ENCODE measurements around the gene TBC1D17. TPM values are rescaled to one million over a fixed set of nuclear protein-coding genes. Genes with fewer than 3 reads are reported as not detected.
A peak's percentile ranks its signal among the peaks of the same experiment; 100 is the strongest.

Gene TBC1D17
- total and polyA plus RNA-seq, 2 of the 13 experiments (the other 11 are each of a cell fraction or from before 2014, with no cell fraction given): 9.7 to 16.9 TPM

GRCh38 chr19:49844138-49845095, 33.1 kb upstream of the TBC1D17 start (continued):
- TF ChIP-seq CEBPG (CRISPR knock-in tag; IDR thresholded peaks at IDR 0.05) (0 out of 2 replicates have a peak, but pooled peaks have one; percentile 43), AKAP8 (CRISPR knock-in tag; IDR thresholded peaks at IDR 0.05) (no peak), EHMT2 (IDR thresholded peaks at IDR 0.05; ENCODE audit: borderline replicate concordance, low read depth, low read length) (no peak), GLMP (CRISPR knock-in tag; IDR thresholded peaks at IDR 0.05; ENCODE audit: borderline replicate concordance) (no peak), ARHGAP35 (CRISPR knock-in tag; IDR thresholded peaks at IDR 0.05; ENCODE audit: borderline replicate concordance) (no peak), SMYD3 (CRISPR knock-in tag; IDR thresholded peaks at IDR 0.05) (no peak), NFIB (CRISPR knock-in tag; IDR thresholded peaks at IDR 0.05; ENCODE audit: borderline replicate concordance) (no peak), CEBPB (IDR thresholded peaks at IDR 0.05; ENCODE audit: borderline replicate concordance, low read depth, low read length) (peak; percentile 89), RFX3 (CRISPR knock-in tag; IDR thresholded peaks at IDR 0.05) (no peak), NFE2L2 (IDR thresholded peaks at IDR 0.05; ENCODE audit: low read length) (no peak), HNRNPL (IDR thresholded peaks at IDR 0.05; ENCODE audit: low read depth, low read length) (no peak), MAFF (IDR thresholded peaks at IDR 0.05; ENCODE audit: low read depth, low read length) (no peak), ZNF839 (CRISPR knock-in tag; IDR thresholded peaks at IDR 0.05; ENCODE audit: borderline replicate concordance) (no peak), ZNF543 (CRISPR knock-in tag; IDR thresholded peaks at IDR 0.05) (no peak)
